HCEC 1CT (cell line): Measurements from ENCODE around the gene PRSS33.

Source experiments
- DNase-seq: peaks from one replicate; pipeline ENCODE4 v3.0.0-alpha.2; 2017

Gene PRSS33

GRCh38 chr16:2795395-2796143 lies 8.2 kb upstream of the PRSS33 start:
- DNase-seq, result no peak

DNA sequence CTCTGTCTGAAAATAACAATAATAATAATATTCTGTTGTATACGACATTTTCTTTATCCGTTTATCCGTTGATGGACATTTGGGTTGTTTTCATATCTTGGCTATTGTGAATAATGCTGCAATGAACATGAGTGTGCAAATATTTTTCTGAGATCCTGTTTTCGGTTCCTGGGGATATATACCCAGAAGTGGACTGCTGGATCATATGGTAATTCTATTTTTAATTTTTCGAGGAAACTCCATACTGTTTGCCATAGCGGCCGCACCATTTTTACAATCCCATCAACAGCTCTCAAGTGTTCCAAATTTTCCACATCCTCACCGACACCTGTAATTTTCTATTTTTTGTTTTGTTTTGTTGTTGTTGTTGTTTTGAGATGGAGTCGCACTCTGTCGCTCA lies 5.6 kb upstream of the PRSS33 start:
- no peak for DNase-seq

- no peak for DNase-seq
Observed at GRCh38 chr16:2791174-2791573, 3.8 kb upstream of the PRSS33 start.

DNA sequence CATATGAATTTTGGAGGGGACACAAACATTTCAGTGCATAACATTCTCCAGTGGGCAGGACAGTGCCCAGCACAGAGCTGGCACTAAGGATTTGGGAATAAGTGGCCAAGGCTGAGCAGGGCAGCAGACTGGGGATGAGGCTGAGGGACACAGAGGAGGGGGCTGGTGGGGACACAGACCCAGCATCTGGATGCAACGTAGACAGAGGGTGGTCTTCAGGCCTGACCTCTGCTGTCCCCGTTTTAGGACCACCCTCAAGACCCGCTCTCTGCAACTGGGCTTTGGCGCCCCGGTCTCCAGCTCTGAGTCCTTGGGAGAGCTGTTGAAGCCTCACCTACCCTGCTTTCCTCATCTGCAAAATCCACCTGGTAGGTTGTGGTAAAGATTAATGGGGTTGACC lies 3.3 kb upstream of the PRSS33 start:
- no peak for DNase-seq

DNA sequence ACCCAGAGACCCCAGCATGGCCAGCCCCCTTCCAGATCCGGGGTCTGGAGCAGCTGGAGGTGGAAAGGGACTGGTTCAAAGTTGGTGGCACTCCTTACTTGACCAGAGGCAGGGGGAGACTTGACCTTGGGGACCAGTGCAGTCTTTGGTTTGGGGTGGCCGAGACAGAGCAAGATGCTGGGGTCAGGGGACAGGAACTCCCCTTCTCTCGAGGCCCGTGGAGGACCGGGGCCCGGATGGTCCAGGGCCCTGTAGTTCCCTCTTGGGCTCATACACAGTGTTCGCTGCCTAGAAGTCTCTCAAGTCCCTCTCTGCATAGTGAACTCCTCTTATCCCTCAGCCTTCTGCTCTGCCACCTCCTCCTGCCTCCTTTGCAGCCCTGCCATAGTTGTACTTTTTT lies 601 bp upstream of the PRSS33 start:
- DNase-seq, result no peak

DNA sequence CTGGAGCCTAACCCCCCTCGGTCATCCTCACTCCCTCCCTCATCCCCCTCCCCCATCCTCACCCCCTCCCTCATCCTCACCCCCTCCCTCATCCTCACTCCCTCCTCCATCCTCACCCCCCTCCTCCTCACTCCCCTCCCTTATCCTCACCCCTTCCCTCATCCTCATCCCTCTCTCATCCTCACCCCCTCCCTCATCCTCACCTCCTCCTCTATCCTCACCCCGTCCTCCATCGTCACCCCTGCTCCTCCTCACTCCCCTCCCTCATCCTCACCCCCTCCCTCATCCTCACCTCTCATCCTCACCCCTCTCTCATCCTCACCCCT lies 571 bp downstream of the PRSS33 start:
- DNase-seq, result no peak

GRCh38 chr16:2786061-2786825 lies 1.1 kb downstream of the PRSS33 start:
- no peak for DNase-seq

DNA sequence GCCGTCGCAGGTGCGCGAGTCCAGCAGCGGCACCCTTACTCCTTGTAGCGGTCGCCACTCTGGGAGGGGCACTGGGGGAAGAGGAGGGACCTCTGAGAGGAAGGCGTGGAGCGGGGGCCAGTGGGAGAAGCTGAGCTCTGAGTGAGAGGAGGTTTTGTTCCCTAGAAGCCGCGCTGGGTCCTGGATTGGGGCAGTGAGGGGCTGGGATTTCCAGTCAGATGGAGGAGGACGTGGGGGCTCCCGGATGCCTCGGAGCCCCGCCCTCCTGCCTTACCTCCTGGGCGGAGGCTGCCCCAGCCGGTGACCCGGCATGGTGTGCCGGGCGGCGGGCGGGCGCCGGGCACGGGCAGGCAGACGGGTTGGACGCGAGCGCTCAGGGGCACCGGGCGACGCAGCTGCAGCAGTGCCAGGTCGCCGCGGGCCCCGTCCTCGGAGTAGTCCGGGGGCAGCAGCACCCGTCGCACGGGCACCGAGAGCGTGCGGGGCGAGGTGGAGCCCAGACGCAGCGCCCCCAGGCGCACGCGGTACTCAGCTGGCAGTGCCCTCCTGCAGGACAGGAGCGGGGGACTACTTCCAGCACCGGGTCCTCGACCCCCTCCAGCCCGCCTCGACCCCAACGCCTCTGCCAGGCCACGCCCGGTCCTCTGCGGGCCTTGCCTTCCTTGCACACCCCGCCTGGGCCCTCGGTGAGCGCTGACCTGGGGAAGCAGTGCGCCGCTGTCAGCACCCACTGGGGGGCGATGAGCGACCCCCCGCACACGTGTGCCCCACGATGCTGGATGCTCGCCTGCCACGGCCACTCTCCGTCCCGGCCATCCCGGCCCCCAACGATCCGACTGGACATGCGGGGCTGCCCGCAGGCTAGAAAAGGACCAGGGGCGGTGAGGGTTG lies 2.0 kb downstream of the PRSS33 start:
- no peak for DNase-seq

DNA sequence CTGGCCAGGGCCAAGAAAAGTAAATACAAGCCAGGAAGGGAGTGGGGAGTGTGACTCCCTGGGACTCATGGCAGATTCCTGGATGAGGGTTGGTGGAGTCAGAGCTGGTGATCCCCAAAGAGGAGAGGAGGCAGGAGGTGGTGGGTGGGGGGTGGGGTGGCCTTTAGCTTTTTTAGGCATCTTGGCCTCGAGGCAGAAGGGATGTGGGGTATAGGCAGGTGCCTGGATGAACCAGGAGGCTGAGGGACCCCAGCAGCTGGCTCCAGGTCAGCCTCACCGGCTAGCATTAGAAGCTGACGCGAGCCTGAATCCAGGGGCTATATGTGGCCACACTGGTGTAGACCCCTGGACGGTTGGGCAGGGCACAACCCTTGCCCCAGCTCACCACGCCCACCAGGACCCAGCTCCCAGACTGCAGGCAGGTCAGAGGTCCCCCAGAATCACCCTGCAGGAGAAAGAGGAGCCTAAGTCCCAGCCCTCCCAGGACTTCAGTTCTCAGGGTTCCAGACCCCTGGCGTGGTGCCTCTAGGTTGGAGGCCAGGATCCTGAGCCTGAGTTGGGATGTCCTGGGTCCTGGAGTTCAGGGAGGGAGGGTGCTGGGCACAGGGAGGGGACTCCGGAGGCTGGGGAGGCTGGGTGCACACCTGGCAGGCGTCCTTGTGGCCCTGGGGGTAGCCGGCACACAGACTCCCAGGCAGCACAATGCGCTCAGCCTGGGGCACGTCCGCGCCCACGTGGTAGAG lies 2.8 kb downstream of the PRSS33 start:
- no peak for DNase-seq

DNA sequence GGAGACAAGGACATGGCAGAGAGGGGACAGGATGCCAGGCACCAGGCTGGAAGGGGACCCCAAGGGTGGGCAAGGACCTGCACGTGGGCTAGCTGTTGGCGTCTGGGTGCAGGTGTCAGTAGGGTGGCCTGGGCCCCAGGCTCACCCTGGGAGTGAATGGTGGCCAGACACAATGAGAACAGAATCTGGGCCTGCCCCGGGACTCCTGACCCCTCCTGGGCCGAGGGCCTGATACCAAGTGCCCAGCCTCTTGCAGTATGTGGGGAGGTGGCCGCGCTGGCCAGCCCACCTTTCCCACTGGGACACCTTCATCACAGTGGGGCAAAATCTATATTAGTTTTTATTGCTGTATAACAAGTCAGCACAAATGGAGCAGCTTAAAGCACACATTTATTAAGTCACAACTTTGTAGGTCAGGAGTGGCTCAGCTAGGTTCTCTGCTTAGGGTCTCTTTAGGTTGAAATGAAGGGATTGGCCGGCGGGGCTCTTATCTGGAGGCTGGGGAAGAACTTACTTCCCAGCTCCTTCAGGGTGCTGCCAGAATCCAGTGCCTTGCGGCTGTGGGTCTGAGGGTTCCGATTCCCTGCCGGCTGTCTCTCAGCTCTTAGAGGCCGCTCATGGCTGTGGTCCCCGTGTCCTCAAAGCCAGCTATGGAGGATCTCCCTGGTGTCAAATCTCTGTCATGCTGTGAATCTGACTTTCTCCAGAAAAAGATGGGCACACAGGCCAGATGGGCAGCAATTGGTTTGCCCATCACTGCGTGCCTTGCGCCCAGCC lies 3.6 kb downstream of the PRSS33 start:
- DNase-seq, result no peak

DNA sequence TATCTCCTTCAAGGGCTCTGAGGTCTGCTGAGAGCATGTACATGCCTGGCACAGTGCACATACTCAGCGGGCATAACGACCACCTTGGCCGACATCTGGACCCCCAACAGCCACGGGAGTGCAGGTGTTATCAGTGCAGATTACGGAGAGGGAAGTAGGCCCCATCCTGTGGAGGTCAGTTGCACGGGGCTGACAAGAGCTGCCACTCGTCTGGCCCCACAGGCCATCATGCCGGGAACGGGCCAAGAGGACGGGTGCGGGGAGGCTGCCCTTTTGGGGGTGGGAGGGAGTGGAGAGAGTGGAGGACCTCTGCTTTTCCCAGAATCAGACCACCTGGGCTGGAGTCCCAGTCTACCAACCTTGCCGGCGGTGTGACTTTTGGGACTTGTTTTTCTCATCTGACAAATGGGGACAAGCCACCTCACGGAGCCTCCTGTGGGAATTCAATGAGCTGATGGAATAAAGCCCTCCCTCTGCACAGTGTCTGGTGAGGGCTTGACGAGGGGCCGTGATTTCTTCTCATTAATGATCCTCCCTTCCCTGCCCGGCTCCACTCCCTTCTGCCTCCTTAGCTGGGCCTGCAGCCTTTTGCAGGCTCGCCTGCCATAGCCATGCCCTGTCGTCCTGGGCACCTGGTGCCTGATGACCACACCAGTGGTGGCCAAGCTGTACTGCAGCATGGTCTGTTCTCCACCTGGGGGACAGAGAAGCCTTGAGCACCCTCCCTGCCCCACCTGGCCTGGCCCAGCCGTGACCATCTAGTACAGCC lies 4.6 kb downstream of the PRSS33 start:
- no peak for DNase-seq

GRCh38 chr16:2779978-2780898 lies 7.1 kb downstream of the PRSS33 start:
- DNase-seq, result no peak

DNA sequence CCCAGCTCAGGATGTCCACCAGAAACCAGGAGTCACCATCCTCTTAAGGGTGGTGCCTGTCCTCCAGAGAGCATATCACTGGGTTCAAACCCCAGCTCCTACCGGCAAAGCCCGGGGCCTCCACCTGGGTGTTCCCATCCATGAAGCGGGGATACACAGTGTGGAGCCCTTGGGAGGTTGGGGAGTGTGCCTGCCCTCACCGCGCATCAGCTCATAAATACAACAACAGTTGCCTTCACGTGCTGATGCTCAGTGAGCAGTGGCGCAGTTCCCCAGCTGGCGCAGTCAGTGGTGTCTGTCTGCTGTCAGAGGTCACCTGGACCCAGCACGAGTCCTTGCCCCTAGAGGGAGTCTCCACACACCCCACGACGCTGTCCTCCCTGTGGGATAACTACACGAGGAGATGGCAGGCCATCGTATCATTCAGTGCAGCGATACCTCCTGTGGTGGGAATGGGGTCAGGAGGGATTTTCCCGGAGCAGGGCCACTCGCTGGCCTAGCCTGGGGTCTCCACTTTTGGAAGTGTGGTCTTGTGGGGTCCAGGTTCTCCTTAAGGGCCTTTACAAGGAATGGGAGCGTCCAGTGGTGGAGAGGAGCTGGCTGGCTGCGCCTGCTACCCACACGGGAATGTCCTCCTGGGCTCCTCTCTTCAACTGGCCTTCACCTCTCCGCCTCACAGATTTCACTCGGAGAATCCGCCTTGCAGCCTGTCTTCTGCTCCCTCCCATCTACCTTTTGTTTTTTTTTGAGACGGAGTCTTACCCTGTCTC lies 8.0 kb downstream of the PRSS33 start:
- no peak for DNase-seq

GRCh38 chr16:2778630-2778958 lies 8.8 kb downstream of the PRSS33 start:
- no peak for DNase-seq

DNA sequence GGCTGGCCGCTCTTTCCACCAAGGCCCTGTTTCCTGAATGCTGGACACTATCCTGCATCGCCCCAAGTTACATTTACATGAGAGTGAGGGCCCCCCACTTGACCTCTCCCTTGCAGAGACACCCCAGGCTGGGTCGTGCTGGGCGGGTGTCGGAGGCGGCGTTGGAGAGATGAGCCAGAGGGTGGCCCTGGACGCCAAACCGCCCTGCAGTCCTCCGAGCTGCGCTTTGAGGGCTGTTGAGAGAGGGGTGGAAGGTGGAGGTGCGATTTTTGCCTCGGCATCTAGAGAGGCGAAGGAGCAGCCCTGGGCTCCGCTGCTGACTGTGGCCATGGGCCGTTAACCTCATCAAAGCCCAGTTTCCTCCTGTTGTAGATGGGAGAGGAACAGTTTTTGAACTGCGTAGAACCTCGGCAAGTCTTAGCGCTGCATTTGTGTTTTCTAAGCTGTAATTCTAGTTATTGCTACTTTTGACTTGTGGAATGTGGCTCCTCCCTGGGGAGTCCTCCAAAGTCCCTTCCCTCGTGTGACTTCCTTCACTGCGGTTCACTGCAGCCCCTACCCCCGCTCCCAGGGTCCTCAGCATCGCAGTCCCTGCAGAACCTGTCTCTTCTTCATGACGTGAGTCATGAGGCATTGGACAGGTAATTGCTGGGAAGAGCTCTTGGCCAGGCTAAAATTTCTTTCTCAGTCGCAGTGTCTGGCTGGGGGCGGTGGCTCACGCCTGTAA lies 9.3 kb downstream of the PRSS33 start:
- DNase-seq, result peak; percentile 20

- DNase-seq, result peak; percentile 84
Observed at GRCh38 chr16:2777231-2777902, 10.0 kb downstream of the PRSS33 start, which contains the start of gene ELOB. ELOB (minus strand) TSS chr16:2777280; CDS start chr16:2777239, 41 bp downstream.

DNA sequence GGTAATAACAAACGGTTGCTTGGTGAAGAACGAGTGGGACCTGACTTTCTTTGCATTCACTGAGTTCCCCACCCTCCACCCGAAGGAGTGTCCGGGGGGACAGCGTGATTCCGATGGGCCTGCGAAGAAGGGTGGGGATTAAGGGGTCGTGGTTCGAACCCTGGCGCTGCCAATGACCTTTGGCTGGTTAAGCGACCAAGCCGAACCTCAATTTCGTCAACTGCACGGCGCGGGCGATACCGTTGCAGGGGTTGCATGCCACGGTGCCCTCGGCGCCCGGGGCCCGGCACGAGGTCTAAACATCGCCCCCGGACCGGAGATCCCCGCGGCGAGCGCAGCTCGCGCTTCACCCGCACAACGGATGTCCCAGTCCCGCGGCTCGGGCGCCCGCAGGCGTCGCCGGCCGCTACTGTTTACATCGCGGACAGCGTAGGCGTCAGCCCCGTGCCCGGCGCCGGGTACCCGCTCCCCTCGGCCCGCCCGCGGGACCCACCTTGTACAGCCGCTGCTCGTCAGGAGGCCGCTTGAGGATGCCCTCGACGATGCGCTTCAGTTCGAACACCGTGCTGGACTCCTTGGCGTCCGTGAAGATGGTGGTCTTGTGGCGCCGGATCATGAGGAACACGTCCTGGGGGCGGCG lies 10.7 kb downstream of the PRSS33 start:
- DNase-seq, result no peak
